Lung microvascular endothelial cell (primary cell): ENCODE data around the gene KPNA3. TPM values are rescaled to one million over a fixed set of nuclear protein-coding genes. Genes with fewer than 3 reads are reported as not detected.
"Not testable (repeated sequence)": the region's sequence is repeated elsewhere in the genome, so short reads cannot be mapped to it uniquely, and the experiment has no call there.

Source experiments
- DNase-seq, 2 donors: peaks; one replicate each; pipeline versions ENCODE4 v3.0.0 to v3.0.0-alpha.2; 2010; ENCODE audit warnings: low read depth in 2 of 2
- total RNA-seq: library from RNA; depleted of rRNA; stranded (reverse); fragments of >200 nt; gene quantifications from 2 replicates; pipeline ENCODE4 v1.2.1, GENCODE V29; 2014

The KPNA3 gene
- 27.9 and 28.0 TPM in 2 replicates for total RNA-seq

- DNase-seq, result peak; percentile 96 to 97
These were observed at the start of gene KPNA3 for GRCh38 chr13:49792550-49793324. TSS of gene KPNA3 (minus strand) at chr13:49792682. CDS start at chr13:49792506, 176 bp downstream.

- DNase-seq, result no peak
These were observed 49.5 kb upstream of the KPNA3 start for GRCh38 chr13:49841964-49842363.

- no peak for DNase-seq
These were observed 48.2 kb upstream of the KPNA3 start for GRCh38 chr13:49840675-49841074.

GRCh38 chr13:49840266-49840665 is 47.8 kb upstream of the KPNA3 start:
- DNase-seq, result peak; percentile 14 to 25

GRCh38 chr13:49838989-49839388 is 46.5 kb upstream of the KPNA3 start:
- no peak for DNase-seq

- no peak for DNase-seq
These were observed 44.0 kb upstream of the KPNA3 start for GRCh38 chr13:49836516-49836915.

- no peak for DNase-seq
These were observed 40.9 kb upstream of the KPNA3 start for GRCh38 chr13:49833402-49833801.

GRCh38 chr13:49831455-49831854 is 39.0 kb upstream of the KPNA3 start:
- DNase-seq, result no peak

GRCh38 chr13:49830721-49831120 is 38.2 kb upstream of the KPNA3 start:
- DNase-seq, result peak in 1 of 2 donors; percentile 72

GRCh38 chr13:49829715-49830114 is 37.2 kb upstream of the KPNA3 start:
- no peak for DNase-seq

GRCh38 chr13:49828453-49828852 is 36.0 kb upstream of the KPNA3 start:
- peak in 1 of 2 donors; percentile 28 for DNase-seq

GRCh38 chr13:49827891-49828290 is 35.4 kb upstream of the KPNA3 start:
- DNase-seq, result no peak

GRCh38 chr13:49827336-49827735 is 34.9 kb upstream of the KPNA3 start:
- peak in 1 of 2 donors; percentile 60 for DNase-seq

- peak in 1 of 2 donors; percentile 66 for DNase-seq
These were observed 28.9 kb upstream of the KPNA3 start for GRCh38 chr13:49821216-49822009.

GRCh38 chr13:49820591-49821215 is 28.2 kb upstream of the KPNA3 start:
- no peak for DNase-seq

GRCh38 chr13:49816047-49816446 is 23.6 kb upstream of the KPNA3 start:
- not testable (repeated sequence) for DNase-seq

- DNase-seq, result no peak
These were observed 22.2 kb upstream of the KPNA3 start for GRCh38 chr13:49814551-49815270.

- DNase-seq, result no peak
These were observed 20.3 kb upstream of the KPNA3 start for GRCh38 chr13:49812812-49813211.

- no peak for DNase-seq
These were observed 19.0 kb upstream of the KPNA3 start for GRCh38 chr13:49811527-49811908.

GRCh38 chr13:49810567-49811526 is 18.4 kb upstream of the KPNA3 start:
- no peak for DNase-seq
